ENCODE results near the gene ABCA10. TPM values are rescaled to one million over a fixed set of nuclear protein-coding genes. Genes with fewer than 3 reads are reported as not detected.
"Not testable (repeated sequence)": the region's sequence is repeated elsewhere in the genome, so short reads cannot be mapped to it uniquely, and the experiment has no call there.

The ABCA10 gene
- total RNA-seq, 2 experiments from 2014 or later, result 1.1 to 1.2 TPM

GRCh38 chr17:69218986-69219385 is 9.6 kb downstream of the ABCA10 start:
- Mint-ChIP-seq H3K4me3 (no peak overlapping the region), H3K27me3 (no peaks in the 10 kb centered on the region), H3K36me3 (ENCODE audit: low read depth) (no peaks in the 10 kb centered on the region), H3K9me3 (no peaks in the 10 kb centered on the region), H3K27ac (no peak overlapping the region), H3K4me1 (peaks cover 3% of the 10 kb centered on the region)
- POLR2A ChIA-PET, result no interaction called here
- DNase-seq, result no peak
- CTCF ChIA-PET, result no interaction called here

GRCh38 chr17:69213059-69213813 is 15.4 kb downstream of the ABCA10 start:
- no peak overlapping the region for H3K4me3 Mint-ChIP-seq
- no peak overlapping the region for H3K27ac Mint-ChIP-seq
- no peaks in the 10 kb centered on the region for H3K4me1 Mint-ChIP-seq
- DNase-seq, result no peak
- H3K27me3 Mint-ChIP-seq, result no peaks in the 10 kb centered on the region
- ChIA-PET POLR2A (no interaction called here), CTCF (no interaction called here)
- H3K36me3 Mint-ChIP-seq (ENCODE audit: low read depth), result no peaks in the 10 kb centered on the region
- H3K9me3 Mint-ChIP-seq, result no peaks in the 10 kb centered on the region

- Mint-ChIP-seq H3K27me3 (no peaks in the 10 kb centered on the region), H3K9me3 (no peaks in the 10 kb centered on the region), H3K4me1 (no peaks in the 10 kb centered on the region), H3K36me3 (ENCODE audit: low read depth) (no peaks in the 10 kb centered on the region), H3K27ac (no peak overlapping the region), H3K4me3 (no peak overlapping the region)
- ChIA-PET CTCF (no interaction called here), POLR2A (no interaction called here)
- DNase-seq, result no peak
Measured at GRCh38 chr17:69208640-69209039, 20.0 kb downstream of the ABCA10 start.

GRCh38 chr17:69207151-69207550 is 21.5 kb downstream of the ABCA10 start:
- Mint-ChIP-seq H3K36me3 (ENCODE audit: low read depth) (no peaks in the 10 kb centered on the region), H3K27ac (no peak overlapping the region), H3K4me3 (no peak overlapping the region), H3K27me3 (no peaks in the 10 kb centered on the region), H3K9me3 (no peaks in the 10 kb centered on the region), H3K4me1 (no peaks in the 10 kb centered on the region)
- DNase-seq, result no peak
- CTCF ChIA-PET, result no interaction called here
- POLR2A ChIA-PET, result no interaction called here

GRCh38 chr17:69198238-69198637 is 30.4 kb downstream of the ABCA10 start:
- Mint-ChIP-seq H3K27me3 (no peaks in the 10 kb centered on the region), H3K27ac (no peak overlapping the region), H3K9me3 (no peaks in the 10 kb centered on the region), H3K4me1 (no peaks in the 10 kb centered on the region), H3K4me3 (no peak overlapping the region), H3K36me3 (ENCODE audit: low read depth) (no peaks in the 10 kb centered on the region)
- no peak for DNase-seq
- POLR2A ChIA-PET, result no interaction called here
- CTCF ChIA-PET, result no interaction called here

GRCh38 chr17:69196105-69196653 is 32.4 kb downstream of the ABCA10 start:
- CTCF ChIA-PET, POLR2A ChIA-PET, H3K27ac Mint-ChIP-seq: not testable (repeated sequence)

GRCh38 chr17:69192754-69193153 is 35.9 kb downstream of the ABCA10 start:
- no peaks in the 10 kb centered on the region for H3K36me3 Mint-ChIP-seq (ENCODE audit: low read depth)
- POLR2A ChIA-PET, result no interaction called here
- H3K27ac Mint-ChIP-seq, result no peak overlapping the region
- DNase-seq, result no peak
- H3K9me3 Mint-ChIP-seq, result no peaks in the 10 kb centered on the region
- CTCF ChIA-PET, result no interaction called here
- no peaks in the 10 kb centered on the region for H3K27me3 Mint-ChIP-seq
- H3K4me1 Mint-ChIP-seq, result no peaks in the 10 kb centered on the region
- H3K4me3 Mint-ChIP-seq, result no peak overlapping the region

More at GRCh38 chr17:69196105-69196653, 32.4 kb downstream of the ABCA10 start:
- not testable (repeated sequence) for H3K4me1 Mint-ChIP-seq; H3K9me3 Mint-ChIP-seq; DNase-seq; H3K27me3 Mint-ChIP-seq; H3K4me3 Mint-ChIP-seq; H3K36me3 Mint-ChIP-seq (ENCODE audit: low read depth)

GRCh38 chr17:69188796-69189195 is 39.8 kb downstream of the ABCA10 start:
- H3K27ac Mint-ChIP-seq, result no peak overlapping the region
- CTCF ChIA-PET, result no interaction called here

GRCh38 chr17:69188064-69188463 is 40.6 kb downstream of the ABCA10 start:
- no peaks in the 10 kb centered on the region for H3K27me3 Mint-ChIP-seq
- ChIA-PET POLR2A (no interaction called here), CTCF (no interaction called here)
- H3K4me3 Mint-ChIP-seq, result no peak overlapping the region
- no peaks in the 10 kb centered on the region for H3K9me3 Mint-ChIP-seq
- H3K4me1 Mint-ChIP-seq, result no peaks in the 10 kb centered on the region
- H3K27ac Mint-ChIP-seq, result no peak overlapping the region
- no peaks in the 10 kb centered on the region for H3K36me3 Mint-ChIP-seq (ENCODE audit: low read depth)
- no peak for DNase-seq

More at GRCh38 chr17:69188796-69189195, 39.8 kb downstream of the ABCA10 start:
- Mint-ChIP-seq H3K36me3 (ENCODE audit: low read depth) (no peaks in the 10 kb centered on the region), H3K9me3 (no peaks in the 10 kb centered on the region), H3K4me3 (no peak overlapping the region), H3K4me1 (no peaks in the 10 kb centered on the region), H3K27me3 (no peaks in the 10 kb centered on the region)
- no peak for DNase-seq
- POLR2A ChIA-PET, result no interaction called here

GRCh38 chr17:69187294-69187693 is 41.3 kb downstream of the ABCA10 start:
- CTCF ChIA-PET, result no interaction called here
- Mint-ChIP-seq H3K9me3 (no peaks in the 10 kb centered on the region), H3K4me3 (no peak overlapping the region), H3K4me1 (no peaks in the 10 kb centered on the region), H3K27ac (no peak overlapping the region), H3K36me3 (ENCODE audit: low read depth) (no peaks in the 10 kb centered on the region), H3K27me3 (no peaks in the 10 kb centered on the region)
- DNase-seq, result no peak
- POLR2A ChIA-PET, result no interaction called here

GRCh38 chr17:69179227-69179952 is 49.2 kb downstream of the ABCA10 start:
- ChIA-PET POLR2A (no interaction called here), CTCF (no interaction called here)
- Mint-ChIP-seq H3K36me3 (ENCODE audit: low read depth) (no peaks in the 10 kb centered on the region), H3K4me3 (no peak overlapping the region), H3K27ac (no peak overlapping the region), H3K4me1 (no peaks in the 10 kb centered on the region), H3K9me3 (no peaks in the 10 kb centered on the region), H3K27me3 (no peaks in the 10 kb centered on the region)
- DNase-seq, result no peak

GRCh38 chr17:69176457-69176795 is 52.2 kb downstream of the ABCA10 start:
- no peaks in the 10 kb centered on the region for H3K4me1 Mint-ChIP-seq
- H3K27ac Mint-ChIP-seq, result no peak overlapping the region
- no peak overlapping the region for H3K4me3 Mint-ChIP-seq
- CTCF ChIA-PET, result no interaction called here
- H3K27me3 Mint-ChIP-seq, result no peaks in the 10 kb centered on the region
- no peaks in the 10 kb centered on the region for H3K36me3 Mint-ChIP-seq (ENCODE audit: low read depth)
- POLR2A ChIA-PET, result no interaction called here
- DNase-seq, result no peak
- H3K9me3 Mint-ChIP-seq, result no peaks in the 10 kb centered on the region

GRCh38 chr17:69175625-69176456 is 52.8 kb downstream of the ABCA10 start:
- H3K4me1 Mint-ChIP-seq, result no peaks in the 10 kb centered on the region
- DNase-seq, result no peak
- no peaks in the 10 kb centered on the region for H3K27me3 Mint-ChIP-seq
- CTCF ChIA-PET, result no interaction called here
- POLR2A ChIA-PET, result no interaction called here
- no peaks in the 10 kb centered on the region for H3K36me3 Mint-ChIP-seq (ENCODE audit: low read depth)
- no peak overlapping the region for H3K4me3 Mint-ChIP-seq
- no peak overlapping the region for H3K27ac Mint-ChIP-seq
- no peaks in the 10 kb centered on the region for H3K9me3 Mint-ChIP-seq
